GM23248 (cell line): ENCODE results near the gene TRIP6. TPM values are rescaled to one million over a fixed set of nuclear protein-coding genes. Genes with fewer than 3 reads are reported as not detected.

Experiments
- DNase-seq: peaks from one replicate; pipeline ENCODE4 v3.0.0-alpha.2; 2015
- H2AFZ ChIP-seq: fragments of 200-600 bp; sonication (generic); 2 replicates; pipeline ENCODE4 v1.6.1; 2016; ENCODE audit warnings: antibody characterized with exemption
- H3F3A ChIP-seq: fragments of 200-600 bp; sonication (generic); 2 replicates; pipeline ENCODE4 v1.6.1; 2016; ENCODE audit warnings: mild to moderate bottlenecking, antibody characterized with exemption, mixed run types; ENCODE audit not compliant: insufficient read depth
- H3K27ac ChIP-seq: fragments of 200-600 bp; sonication (generic); 2 replicates; pipeline ENCODE4 v1.5.1; 2016; ENCODE audit warnings: mild to moderate bottlenecking
- H3K27me3 ChIP-seq: fragments of 200-600 bp; sonication (generic); replicated peaks from 2 replicates; pipeline ENCODE4 v1.6.1; 2016; ENCODE audit warnings: mild to moderate bottlenecking; ENCODE audit not compliant: insufficient read depth
- H3K36me3 ChIP-seq: fragments of 200-600 bp; sonication (generic); 2 replicates; pipeline ENCODE4 v1.6.1; 2016; ENCODE audit warnings: low read depth, mild to moderate bottlenecking
- H3K4me1 ChIP-seq: fragments of 200-600 bp; sonication (generic); 2 replicates; pipeline ENCODE4 v1.6.1; 2016; ENCODE audit warnings: mild to moderate bottlenecking; ENCODE audit not compliant: insufficient read depth
- H3K4me2 ChIP-seq: fragments of 200-600 bp; sonication (generic); one replicate; pipeline ENCODE4 v1.6.1; 2016; ENCODE audit warnings: mild to moderate bottlenecking; ENCODE audit not compliant: unreplicated experiment
- H3K4me3 ChIP-seq: fragments of 200-600 bp; sonication (generic); 2 replicates; pipeline ENCODE4 v1.5.1; 2016; ENCODE audit warnings: mild to moderate bottlenecking
- H3K79me2 ChIP-seq: fragments of 200-600 bp; sonication (generic); 2 replicates; pipeline ENCODE4 v1.6.1; 2016; ENCODE audit warnings: mild to moderate bottlenecking; ENCODE audit not compliant: insufficient read depth
- H3K9ac ChIP-seq: fragments of 200-600 bp; sonication (generic); 2 replicates; pipeline ENCODE4 v1.6.1; 2016; ENCODE audit warnings: mild to moderate bottlenecking
- H3K9me2 ChIP-seq: fragments of 200-600 bp; sonication (generic); 2 replicates; pipeline ENCODE4 v1.6.1; 2016; ENCODE audit warnings: mixed run types, mild to moderate bottlenecking, moderate library complexity; ENCODE audit not compliant: insufficient read depth
- H3K9me3 ChIP-seq: fragments of 200-600 bp; sonication (generic); one replicate; pipeline ENCODE4 v1.6.1; 2017; ENCODE audit warnings: low read depth
- H4K20me1 ChIP-seq: fragments of 200-600 bp; sonication (generic); 2 replicates; pipeline ENCODE4 v1.6.0; 2016; ENCODE audit not compliant: insufficient read depth
- EZH2 ChIP-seq: fragments of 200-600 bp; sonication (generic); IDR thresholded peaks from 2 replicates; pipeline ENCODE4 v1.6.1; 2018; ENCODE audit warnings: antibody characterized with exemption, mild to moderate bottlenecking; ENCODE audit not compliant: insufficient read depth, poor library complexity, severe bottlenecking
- EZH2phosphoT487 ChIP-seq: fragments of 200-600 bp; sonication (generic); IDR thresholded peaks from 2 replicates; pipeline ENCODE4 v1.6.1; 2018; ENCODE audit warnings: antibody characterized with exemption, moderate library complexity, mild to moderate bottlenecking, low read depth; ENCODE audit not compliant: insufficient read depth
- WGBS, 2 experiments: methylation state at CpG; one replicate each; pipeline ENCODE4 v1.1.6; 2015 to 2017; ENCODE audit warnings: low lambda C conversion rate in 2 of 2, low coverage in 1 of 2; ENCODE audit errors: missing lambda C conversion rate in 2 of 2; 5-methylcytosine and 5-hydroxymethylcytosine counted together
- in situ Hi-C: fragments of 300-500 bp; cut with MboI; formaldehyde crosslinking; loops from 2 replicates; pipeline ENCODE4 v1.15.0; 2020
- polyA plus RNA-seq: library from polyadenylated mRNA; unstranded; fragments of >200 nt; fragmentation: Nextera tagmentation; extraction: Ambion mirVana; gene quantifications from 2 replicates; pipeline ENCODE4 v1.2.1, GENCODE V29; 2016
- total RNA-seq: library from RNA; depleted of rRNA; stranded (reverse); fragments of >200 nt; shearing (Covaris generic); gene quantifications from 2 replicates; pipeline ENCODE4 v1.2.3, GENCODE V29; 2014

TRIP6 gene
- total and polyA plus RNA-seq, 2 experiments from 2014 or later: 68.6 to 113 TPM

DNA sequence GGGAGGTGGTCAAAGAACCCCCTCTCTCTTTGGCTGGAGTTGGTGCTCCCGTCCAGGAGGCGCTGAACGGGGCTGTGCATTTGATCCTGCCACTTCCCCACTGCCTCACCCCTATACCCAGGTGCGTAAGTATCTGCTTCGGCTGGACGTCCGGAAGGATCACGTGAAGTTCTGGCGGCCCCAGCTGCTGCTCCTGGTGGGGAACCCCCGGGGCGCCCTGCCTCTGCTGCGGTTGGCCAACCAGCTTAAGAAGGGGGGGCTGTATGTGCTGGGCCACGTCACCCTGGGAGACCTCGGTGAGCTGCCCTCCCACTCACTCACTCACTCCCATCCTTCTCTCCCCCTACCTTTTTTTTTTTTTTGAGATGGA is 5.6 kb upstream of the TRIP6 start:
- H3K27me3 ChIP-seq: no peaks in the 10 kb centered on the region
- H3K9me3 ChIP-seq: no peaks in the 10 kb centered on the region
- in situ Hi-C loops: loop anchor here (25.0 kb wide), 1 partner anchor 399 kb away; the partner anchor contains the start of gene SPACDR
- H3K4me1 ChIP-seq: peaks cover 4% of the 10 kb centered on the region
- H3K4me2 ChIP-seq: no peak overlapping the region
- no peaks in the 10 kb centered on the region for H3K79me2 ChIP-seq
- no peaks in the 10 kb centered on the region; the same call in 1 of the 2 replicates for H3K36me3 ChIP-seq
- TF ChIP-seq EZH2phosphoT487 (no peak), EZH2 (no peak)
- H3K27ac ChIP-seq: no peak overlapping the region
- H2AFZ ChIP-seq: no peak overlapping the region
- H3K4me3 ChIP-seq: no peak overlapping the region
- no peak for DNase-seq
- H4K20me1 ChIP-seq: no peaks in the 10 kb centered on the region
- WGBS, 2 experiments: 95% methylated on average over 14 of the region's 14 CpGs
- H3K9ac ChIP-seq: no peak overlapping the region
- peaks cover 14% of the 10 kb centered on the region for H3F3A ChIP-seq
- no peaks in the 10 kb centered on the region for H3K9me2 ChIP-seq

DNA sequence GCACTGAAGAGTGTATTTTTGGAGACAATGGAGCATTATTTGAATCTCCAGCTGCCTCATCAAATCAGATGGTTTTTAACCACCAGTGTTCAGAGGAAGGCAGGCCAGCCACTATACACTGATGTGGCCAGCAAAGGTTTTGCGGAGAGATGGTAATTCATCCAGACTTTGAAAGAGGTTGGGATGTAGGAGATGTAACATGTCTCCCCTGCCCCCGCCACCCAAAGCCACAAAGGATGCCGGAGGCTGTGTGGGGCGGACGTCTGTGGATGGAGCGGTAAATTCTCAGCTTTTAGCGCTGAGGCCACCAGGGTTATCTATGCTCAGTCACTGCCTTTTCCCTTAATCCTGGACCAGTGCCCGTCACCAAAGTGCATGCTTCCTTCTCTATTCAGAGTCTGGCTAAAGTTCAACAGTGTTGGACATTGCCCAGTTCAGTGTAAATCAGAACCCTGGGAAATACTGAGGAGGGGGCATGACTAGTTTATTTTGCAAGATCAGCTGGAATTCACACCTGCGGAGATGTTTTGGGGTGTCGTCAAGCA is 3.7 kb upstream of the TRIP6 start:
- Histone ChIP-seq H3K4me1 (peaks cover 7% of the 10 kb centered on the region), H3K9ac (no peak overlapping the region), H3F3A (peaks cover 16% of the 10 kb centered on the region), H3K4me3 (no peak overlapping the region), H3K9me3 (no peaks in the 10 kb centered on the region), H2AFZ (no peak overlapping the region), H3K79me2 (peaks cover 14% of the 10 kb centered on the region), H3K36me3 (no peaks in the 10 kb centered on the region; the same call in 1 of the 2 replicates), H3K9me2 (no peaks in the 10 kb centered on the region), H3K27me3 (no peaks in the 10 kb centered on the region), H4K20me1 (no peaks in the 10 kb centered on the region), H3K4me2 (no peak overlapping the region), H3K27ac (no peak overlapping the region)
- DNase-seq: no peak
- in situ Hi-C loops: loop anchor here (25.0 kb wide), 1 partner anchor 401 kb away; the partner anchor contains the start of gene SPACDR
- WGBS, 2 experiments: 95 to 96% methylated on average over 10 of the region's 10 CpGs
- no peak for TF ChIP-seq EZH2
- TF ChIP-seq EZH2phosphoT487: no peak

- no peak for DNase-seq
- Histone ChIP-seq H3F3A (peaks cover 16% of the 10 kb centered on the region), H4K20me1 (no peaks in the 10 kb centered on the region), H3K79me2 (peaks cover 22% of the 10 kb centered on the region), H3K27me3 (no peaks in the 10 kb centered on the region), H3K36me3 (no peaks in the 10 kb centered on the region; the same call in 1 of the 2 replicates), H2AFZ (no peak overlapping the region), H3K4me1 (peaks cover 7% of the 10 kb centered on the region), H3K9me2 (no peaks in the 10 kb centered on the region), H3K9me3 (no peaks in the 10 kb centered on the region), H3K4me3 (no peak overlapping the region), H3K27ac (no peak overlapping the region), H3K9ac (no peak overlapping the region), H3K4me2 (no peak overlapping the region)
- in situ Hi-C loops: loop anchor here (25.0 kb wide), 1 partner anchor 402 kb away; the partner anchor contains the start of gene SPACDR
- 86% methylated on average over 12 of the region's 12 CpGs for WGBS, 2 experiments
- TF ChIP-seq EZH2 (no peak), EZH2phosphoT487 (no peak)
These were observed 2.8 kb upstream of the TRIP6 start for GRCh38 chr7:100864263-100864845.

- H3K27me3 ChIP-seq: no peaks in the 10 kb centered on the region
- peaks cover 32% of the 10 kb centered on the region for H3K79me2 ChIP-seq
- no peak overlapping the region for H3K9ac ChIP-seq
- H3K9me2 ChIP-seq: no peaks in the 10 kb centered on the region
- H3K36me3 ChIP-seq: no peaks in the 10 kb centered on the region; the same call in 1 of the 2 replicates
- peak overlapping the region; percentile 79 for H3K27ac ChIP-seq
- DNase-seq: peak; percentile 39
- H3K4me3 ChIP-seq: no peak overlapping the region
- H3K4me1 ChIP-seq: peaks cover 7% of the 10 kb centered on the region
- peak overlapping the region; percentile 83 for H2AFZ ChIP-seq
- WGBS, 2 experiments: 93% methylated on average over 17 of the region's 17 CpGs
- H3F3A ChIP-seq: peaks cover 16% of the 10 kb centered on the region
- H4K20me1 ChIP-seq: no peaks in the 10 kb centered on the region
- H3K9me3 ChIP-seq: no peaks in the 10 kb centered on the region
- in situ Hi-C loops: loop anchor here (25.0 kb wide), 1 partner anchor 403 kb away; the partner anchor contains the start of gene SPACDR
- no peak overlapping the region for H3K4me2 ChIP-seq
- TF ChIP-seq EZH2phosphoT487: no peak
- no peak for TF ChIP-seq EZH2
These were observed 1.7 kb upstream of the TRIP6 start for GRCh38 chr7:100865372-100865911.
